ENCODE data around the gene TEX19. TPM values are rescaled to one million over a fixed set of nuclear protein-coding genes. Genes with fewer than 3 reads are reported as not detected.

Gene TEX19
- total and polyA plus RNA-seq, 9 of the 15 experiments (the other 6 are each of a cell fraction or from before 2014, with no cell fraction given), result 0.10 to 4.9 (median 1.9) TPM

GRCh38 chr17:82323514-82324234, 35.4 kb upstream of the TEX19 start (continued):
- TF ChIP-seq ZBTB43 (CRISPR knock-in tag; IDR thresholded peaks at IDR 0.05) (no peak), PKNOX1 (IDR thresholded peaks at IDR 0.05) (no peak), ARID1B (IDR thresholded peaks at IDR 0.05) (peak; percentile 86), NFATC3 (IDR thresholded peaks at IDR 0.05) (no peak), RAD51 (IDR thresholded peaks at IDR 0.05; ENCODE audit: borderline replicate concordance, low read depth) (no peak), POLR2G (IDR thresholded peaks at IDR 0.05; ENCODE audit: low read depth, low read length) (no peak), PPARD (CRISPR knock-in tag; IDR thresholded peaks at IDR 0.05) (no peak), SMAD3 (CRISPR knock-in tag; conservative IDR thresholded peaks at IDR 0.05) (no peak), CREM (IDR thresholded peaks at IDR 0.05; ENCODE audit: low read depth) (peak; percentile 33; the same call in 1 of the 2 replicates), YBX1 (IDR thresholded peaks at IDR 0.05) (no peak), HDAC8 (tag; IDR thresholded peaks at IDR 0.05) (no peak), RFX7 (CRISPR knock-in tag; IDR thresholded peaks at IDR 0.05) (no peak), POLR2A (conservative IDR thresholded peaks at IDR 0.05) (no peak), SRF (CRISPR knock-in tag; IDR thresholded peaks at IDR 0.05) (no peak), CBFA2T3 (IDR thresholded peaks at IDR 0.05) (peak; percentile 86), CLOCK (CRISPR knock-in tag; IDR thresholded peaks at IDR 0.05; ENCODE audit: borderline replicate concordance) (no peak), NELFE (IDR thresholded peaks at IDR 0.05; ENCODE audit: insufficient read depth, insufficient read length) (no peak), ESRRA (IDR thresholded peaks at IDR 0.05; ENCODE audit: borderline replicate concordance, low read depth) (peak; percentile 18; the same call in 1 of the 2 replicates), ADNP (tag; IDR thresholded peaks at IDR 0.05) (no peak), BRF2 (IDR thresholded peaks at IDR 0.05; ENCODE audit: borderline replicate concordance, insufficient read depth, insufficient read length) (no peak), PHB2 (IDR thresholded peaks at IDR 0.05; ENCODE audit: low read depth) (no peak), TEAD4 (IDR thresholded peaks at IDR 0.05; ENCODE audit: low read length) (peak; percentile 59), TEAD4 (CRISPR knock-in tag; IDR thresholded peaks at IDR 0.05; ENCODE audit: borderline replicate concordance) (no peak), CXXC5 (CRISPR knock-in tag; IDR thresholded peaks at IDR 0.05) (no peak), GTF2A2 (tag; IDR thresholded peaks at IDR 0.05) (no peak)
